GM21723 (cell line): Measurements from ENCODE around the gene CCZ1B.
"Not testable (repeated sequence)": the region's sequence is repeated elsewhere in the genome, so short reads cannot be mapped to it uniquely, and the experiment has no call there.

Experiments used
- ATAC-seq: cut with Tn5 transposase; IDR thresholded peaks from one replicate; pipeline ENCODE4 v1.9.1; 2021; ENCODE audit warnings: mild to moderate bottlenecking, moderate library complexity; ENCODE audit not compliant: unreplicated experiment

Gene CCZ1B

DNA sequence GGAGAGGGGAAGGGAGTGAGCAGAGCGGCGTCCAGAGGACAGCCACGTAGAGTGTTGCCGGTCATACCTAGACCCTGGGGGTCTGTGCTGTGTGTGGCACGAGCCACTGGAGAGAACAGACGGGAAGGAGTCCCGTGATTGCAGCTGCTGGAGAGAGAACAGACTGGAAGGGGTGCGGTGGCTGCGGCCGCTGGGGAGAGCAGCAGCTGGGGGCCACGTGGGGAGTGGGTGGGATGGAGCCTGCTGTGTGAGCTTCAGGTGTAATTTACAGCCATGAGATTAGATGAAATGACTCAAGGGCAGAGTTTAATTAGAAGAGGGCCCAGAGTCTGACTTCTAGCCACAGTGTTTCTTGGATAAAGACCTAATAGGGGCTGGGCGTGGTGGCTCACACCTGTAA lies 76.7 kb downstream of the CCZ1B start:
- ATAC-seq = not testable (repeated sequence)
